Mucosa of descending colon (tissue), 3 donors: ENCODE data around the gene C1QTNF9B. TPM values are rescaled to one million over a fixed set of nuclear protein-coding genes. Genes with fewer than 3 reads are reported as not detected.
"Not testable (repeated sequence)": the region's sequence is repeated elsewhere in the genome, so short reads cannot be mapped to it uniquely, and the experiment has no call there.

ENCODE experiments used
- ATAC-seq: fragments of 200-7000 bp; cut with Tn5 transposase; one replicate; pipeline ENCODE4 v1.9.1; 2020; ENCODE audit warnings: mild to moderate bottlenecking, moderate library complexity
- DNase-seq, 3 donors: peaks; one replicate each; pipeline ENCODE4 v3.0.0-alpha.2; 2020
- H3K36me3 ChIP-seq: fragments of 200-600 bp; one replicate; pipeline ENCODE4 v1.8.0; 2021; ENCODE audit warnings: low read depth, mild to moderate bottlenecking
- H3K4me1 ChIP-seq: fragments of 200-600 bp; one replicate; pipeline ENCODE4 v1.8.0; 2021; ENCODE audit warnings: low read depth, mild to moderate bottlenecking
- H3K4me3 ChIP-seq: fragments of 200-600 bp; one replicate; pipeline ENCODE4 v1.8.0; 2021; ENCODE audit warnings: mild to moderate bottlenecking
- H3K9me3 ChIP-seq: fragments of 200-600 bp; one replicate; pipeline ENCODE4 v1.8.0; 2021; ENCODE audit warnings: mild to moderate bottlenecking
- CTCF ChIP-seq: fragments of 200-600 bp; IDR thresholded peaks from one replicate; pipeline ENCODE4 v1.8.0; 2022; ENCODE audit warnings: antibody characterized with exemption, mild to moderate bottlenecking
- intact Hi-C, 2 donors: fragments of 100-400 bp; cut with DNase I in 1 of 2; cut with micrococcal nuclease in 1 of 2; formaldehyde crosslinking; loops; one replicate each; pipeline versions ENCODE4 v1.11.0 to v1.11.1; 2022; cut with DNase I, micrococcal nuclease
- long read RNA-seq, 2 donors: library from polyadenylated mRNA; unstranded; transcript quantifications; one replicate each; pipeline ENCODE4 v2.0.0, GENCODE V29; 2019 to 2021
- total RNA-seq, 3 donors: library from RNA; stranded (reverse); fragmentation: NEBNext Ultra II Directional in 2 of 3; extraction: Animal tissue kit (Norgen Biotek cat#: 25700) in 2 of 3; gene quantifications; one replicate each; pipeline versions ENCODE4 v1.2.1 to v1.2.4, GENCODE V29; 2021 to 2023
- donor health status: DM: no; HTN: no; CAD: no; lungs with moderate emphysema.
- donor health status: DM: no; HTN: no; CAD: no.
- donor health status: DM: no; HTN: yes; CAD: no.

The C1QTNF9B gene
- under 1 TPM in 1 of 3 donors, not detected in 2; 0.32 TPM for total RNA-seq
- long read RNA-seq, donor 1: 0 reads
- long read RNA-seq, donor 2: 0 reads

- ATAC-seq, H3K9me3 ChIP-seq, intact Hi-C loops, H3K36me3 ChIP-seq, H3K4me1 ChIP-seq, DNase-seq, H3K4me3 ChIP-seq: not testable (repeated sequence)
Observed at GRCh38 chr13:23897452-23897919, at the start of gene C1QTNF9B. Gene C1QTNF9B, minus strand, starts transcription at chr13:23897502.

- H3K4me3 ChIP-seq: no peak overlapping the region
- no peak for ATAC-seq
- no peaks in the 10 kb centered on the region for H3K4me1 ChIP-seq
- H3K9me3 ChIP-seq: no peaks in the 10 kb centered on the region
- intact Hi-C loops: no loop called here
- no peak for DNase-seq
- no peak for TF ChIP-seq CTCF
- no peaks in the 10 kb centered on the region for H3K36me3 ChIP-seq
Observed at GRCh38 chr13:23946900-23947299, 49.6 kb upstream of the C1QTNF9B start.

GRCh38 chr13:23946067-23946466, 48.8 kb upstream of the C1QTNF9B start:
- H3K4me3 ChIP-seq: no peak overlapping the region
- intact Hi-C loops: no loop called here
- DNase-seq (no peak), ATAC-seq (no peak)
- H3K9me3 ChIP-seq: no peaks in the 10 kb centered on the region
- no peaks in the 10 kb centered on the region for H3K4me1 ChIP-seq
- no peaks in the 10 kb centered on the region for H3K36me3 ChIP-seq
- TF ChIP-seq CTCF: no peak

- Histone ChIP-seq H3K4me3 (no peak overlapping the region), H3K36me3 (no peaks in the 10 kb centered on the region), H3K9me3 (no peaks in the 10 kb centered on the region), H3K4me1 (no peaks in the 10 kb centered on the region)
- TF ChIP-seq CTCF: no peak
- DNase-seq (no peak), ATAC-seq (no peak)
- intact Hi-C loops: no loop called here
Observed at GRCh38 chr13:23945612-23946011, 48.3 kb upstream of the C1QTNF9B start.

GRCh38 chr13:23941211-23941610, 43.9 kb upstream of the C1QTNF9B start:
- DNase-seq: no peak
- intact Hi-C loops: no loop called here
- no peak for TF ChIP-seq CTCF

GRCh38 chr13:23939666-23940065, 42.4 kb upstream of the C1QTNF9B start:
- ATAC-seq, intact Hi-C loops: not testable (repeated sequence)

More at GRCh38 chr13:23941211-23941610, 43.9 kb upstream of the C1QTNF9B start:
- H3K36me3 ChIP-seq: no peaks in the 10 kb centered on the region
- H3K9me3 ChIP-seq: no peaks in the 10 kb centered on the region
- no peaks in the 10 kb centered on the region for H3K4me1 ChIP-seq
- no peak overlapping the region for H3K4me3 ChIP-seq
- ATAC-seq: no peak

GRCh38 chr13:23934520-23934919, 37.2 kb upstream of the C1QTNF9B start:
- intact Hi-C loops: no loop called here
- Histone ChIP-seq H3K4me3 (no peak overlapping the region), H3K36me3 (no peaks in the 10 kb centered on the region), H3K4me1 (no peaks in the 10 kb centered on the region), H3K9me3 (no peaks in the 10 kb centered on the region)
- no peak for DNase-seq
- no peak for ATAC-seq
- no peak for TF ChIP-seq CTCF

More at GRCh38 chr13:23939666-23940065, 42.4 kb upstream of the C1QTNF9B start:
- not testable (repeated sequence) for H3K4me3 ChIP-seq, H3K36me3 ChIP-seq, DNase-seq, H3K4me1 ChIP-seq, H3K9me3 ChIP-seq
